ENCODE measurements around the gene TBL1XR1. TPM values are rescaled to one million over a fixed set of nuclear protein-coding genes. Genes with fewer than 3 reads are reported as not detected.

TBL1XR1 gene
- total RNA-seq, 1 donor from 2014 or later = 164 TPM

- intact Hi-C loops (cut with DNase I) = loop anchor here (5.0 kb wide), 2 partner anchors 175 to 230 kb away; no protein-coding TSS in a partner anchor
- DNase-seq (ENCODE audit: low spot score) = no peak
Measured at GRCh38 chr3:177127008-177127407, 70.3 kb downstream of the TBL1XR1 start.

GRCh38 chr3:177126015-177126773, 71.1 kb downstream of the TBL1XR1 start:
- intact Hi-C loops (cut with DNase I) = loop anchor here (5.0 kb wide), 2 partner anchors 174 to 231 kb away; no protein-coding TSS in a partner anchor
- no peak for DNase-seq (ENCODE audit: low spot score)

- DNase-seq (ENCODE audit: low spot score) = no peak
- intact Hi-C loops (cut with DNase I) = loop anchor here (5.0 kb wide), 2 partner anchors 173 to 232 kb away; no protein-coding TSS in a partner anchor
Measured at GRCh38 chr3:177124882-177125281, 72.4 kb downstream of the TBL1XR1 start.

- no peak for DNase-seq (ENCODE audit: low spot score)
- intact Hi-C loops (cut with DNase I) = no loop called here
Measured at GRCh38 chr3:177123822-177124221, 73.5 kb downstream of the TBL1XR1 start.

GRCh38 chr3:177122183-177122856, 75.0 kb downstream of the TBL1XR1 start:
- intact Hi-C loops (cut with DNase I) = no loop called here
- no peak for DNase-seq (ENCODE audit: low spot score)

- no peak for DNase-seq (ENCODE audit: low spot score)
- intact Hi-C loops (cut with DNase I) = loop anchor here (5.0 kb wide), 1 partner anchor 63 kb away; no protein-coding TSS in a partner anchor
Measured at GRCh38 chr3:177119829-177120228, 77.5 kb downstream of the TBL1XR1 start.

GRCh38 chr3:177114253-177114652, 83.0 kb downstream of the TBL1XR1 start:
- intact Hi-C loops (cut with DNase I) = no loop called here

GRCh38 chr3:177111541-177111949, 85.7 kb downstream of the TBL1XR1 start:
- intact Hi-C loops (cut with DNase I) = no loop called here
- DNase-seq (ENCODE audit: low spot score) = no peak

More at GRCh38 chr3:177114253-177114652, 83.0 kb downstream of the TBL1XR1 start:
- no peak for DNase-seq (ENCODE audit: low spot score)

- intact Hi-C loops (cut with DNase I) = no loop called here
- no peak for DNase-seq (ENCODE audit: low spot score)
Measured at GRCh38 chr3:177110895-177111294, 86.4 kb downstream of the TBL1XR1 start.

- no peak for DNase-seq (ENCODE audit: low spot score)
- intact Hi-C loops (cut with DNase I) = no loop called here
Measured at GRCh38 chr3:177110386-177110785, 86.9 kb downstream of the TBL1XR1 start.

GRCh38 chr3:177109688-177110330, 87.5 kb downstream of the TBL1XR1 start:
- no peak for DNase-seq (ENCODE audit: low spot score)
- intact Hi-C loops (cut with DNase I) = no loop called here

GRCh38 chr3:177108648-177109047, 88.6 kb downstream of the TBL1XR1 start:
- intact Hi-C loops (cut with DNase I) = no loop called here
- DNase-seq (ENCODE audit: low spot score) = no peak

GRCh38 chr3:177107461-177108239, 89.6 kb downstream of the TBL1XR1 start:
- intact Hi-C loops (cut with DNase I) = no loop called here
- DNase-seq (ENCODE audit: low spot score) = no peak

GRCh38 chr3:177106594-177106993, 90.7 kb downstream of the TBL1XR1 start:
- no peak for DNase-seq (ENCODE audit: low spot score)
- intact Hi-C loops (cut with DNase I) = no loop called here

GRCh38 chr3:177106184-177106583, 91.1 kb downstream of the TBL1XR1 start:
- intact Hi-C loops (cut with DNase I) = no loop called here
- DNase-seq (ENCODE audit: low spot score) = no peak

- no peak for DNase-seq (ENCODE audit: low spot score)
- intact Hi-C loops (cut with DNase I) = no loop called here
Measured at GRCh38 chr3:177105623-177106022, 91.7 kb downstream of the TBL1XR1 start.

GRCh38 chr3:177104299-177104992, 92.8 kb downstream of the TBL1XR1 start:
- intact Hi-C loops (cut with DNase I) = no loop called here
- DNase-seq (ENCODE audit: low spot score) = no peak

GRCh38 chr3:177102553-177102952, 94.7 kb downstream of the TBL1XR1 start:
- intact Hi-C loops (cut with DNase I) = no loop called here

GRCh38 chr3:177098551-177098950, 98.7 kb downstream of the TBL1XR1 start:
- intact Hi-C loops (cut with DNase I) = no loop called here
- DNase-seq (ENCODE audit: low spot score) = no peak

More at GRCh38 chr3:177102553-177102952, 94.7 kb downstream of the TBL1XR1 start:
- no peak for DNase-seq (ENCODE audit: low spot score)

All from cardiac septum (tissue), 1 donor.